GM19452 (cell line): Measurements from ENCODE around the gene TBC1D16.

Source experiments
- ATAC-seq: cut with Tn5 transposase; IDR thresholded peaks from one replicate; pipeline ENCODE4 v1.9.1; 2021; ENCODE audit not compliant: unreplicated experiment

Gene TBC1D16

GRCh38 chr17:80025796-80026195 is 9.9 kb downstream of the TBC1D16 start:
- ATAC-seq = no peak

GRCh38 chr17:80025140-80025539 is 10.5 kb downstream of the TBC1D16 start:
- ATAC-seq = no peak

- no peak for ATAC-seq
Measured at GRCh38 chr17:80024206-80024972, 11.3 kb downstream of the TBC1D16 start.

GRCh38 chr17:80023481-80024205 is 12.0 kb downstream of the TBC1D16 start:
- no peak for ATAC-seq

- ATAC-seq = no peak
Measured at GRCh38 chr17:80021600-80021999, 14.1 kb downstream of the TBC1D16 start.

- no peak for ATAC-seq
Measured at GRCh38 chr17:80018917-80019651, 16.6 kb downstream of the TBC1D16 start.

- ATAC-seq = no peak
Measured at GRCh38 chr17:80017226-80018010, 18.3 kb downstream of the TBC1D16 start.

GRCh38 chr17:80012765-80013741 is 22.6 kb downstream of the TBC1D16 start:
- ATAC-seq = no peak

GRCh38 chr17:80011989-80012555 is 23.6 kb downstream of the TBC1D16 start:
- ATAC-seq = no peak

GRCh38 chr17:80010283-80010858 is 25.3 kb downstream of the TBC1D16 start:
- no peak for ATAC-seq

GRCh38 chr17:80009391-80010282 is 26.0 kb downstream of the TBC1D16 start:
- ATAC-seq = no peak

- ATAC-seq = no peak
Measured at GRCh38 chr17:80008848-80009247, 26.8 kb downstream of the TBC1D16 start.

GRCh38 chr17:80008383-80008840 is 27.3 kb downstream of the TBC1D16 start:
- no peak for ATAC-seq

- ATAC-seq = no peak
Measured at GRCh38 chr17:80007939-80008338, 27.7 kb downstream of the TBC1D16 start.

- ATAC-seq = no peak
Measured at GRCh38 chr17:80006811-80007752, 28.6 kb downstream of the TBC1D16 start.

- ATAC-seq = no peak
Measured at GRCh38 chr17:80006339-80006720, 29.3 kb downstream of the TBC1D16 start.
